CD4-positive, alpha-beta T cell treated with Interferon alpha-2 for 1 hour (primary cell): ENCODE results near the gene MBD3.
"Not testable (repeated sequence)": the region's sequence is repeated elsewhere in the genome, so short reads cannot be mapped to it uniquely, and the experiment has no call there.

Source experiments
- DNase-seq, 2 donors: peaks; one replicate each; pipeline ENCODE4 v3.0.0-alpha.2; 2020 to 2022

The MBD3 gene

DNA sequence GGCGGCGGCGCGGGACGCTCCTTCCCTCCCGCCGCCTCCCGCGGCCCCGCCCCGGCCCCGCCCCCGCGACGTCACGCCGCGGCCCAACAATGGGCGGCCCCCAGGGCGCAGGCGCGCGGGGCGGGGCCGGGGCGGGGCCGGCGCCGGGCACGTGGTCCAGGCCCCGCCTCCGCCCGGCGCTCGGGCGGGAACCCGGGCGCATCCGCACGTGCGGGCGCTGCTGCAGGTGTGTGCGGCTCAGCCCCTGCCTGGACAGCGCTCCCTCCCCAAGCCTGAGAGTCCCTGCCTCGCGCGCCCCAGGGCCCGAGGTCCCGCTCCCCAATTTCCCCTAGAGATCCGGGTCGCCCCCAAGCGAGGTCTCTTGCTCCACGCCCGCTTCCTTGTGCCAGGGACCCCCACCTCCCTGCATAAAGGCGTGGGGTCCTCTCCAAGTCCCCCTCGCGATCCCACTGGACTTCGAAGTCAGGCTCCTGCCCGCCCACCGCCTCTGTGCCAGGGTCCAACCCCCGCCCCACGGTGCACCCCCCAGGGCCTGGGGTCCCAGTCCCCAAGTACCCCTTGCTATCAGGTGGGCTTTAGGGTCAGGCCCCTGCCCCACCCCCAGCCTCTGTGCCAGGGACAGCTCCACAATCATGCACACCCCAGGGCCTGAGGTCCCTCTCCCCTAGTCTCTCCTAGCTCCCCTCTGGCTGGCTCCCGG is 24.2 kb downstream of the MBD3 start, which contains the start of gene MEX3D:
MEX3D (minus strand) TSS at position 6 of the 700 bp plus-strand sequence. CDS start 267 bp downstream, outside the sequence.
- DNase-seq, result peak; percentile 81 to 87

GRCh38 chr19:1567848-1568227 is 24.8 kb downstream of the MBD3 start:
- DNase-seq, result no peak

DNA sequence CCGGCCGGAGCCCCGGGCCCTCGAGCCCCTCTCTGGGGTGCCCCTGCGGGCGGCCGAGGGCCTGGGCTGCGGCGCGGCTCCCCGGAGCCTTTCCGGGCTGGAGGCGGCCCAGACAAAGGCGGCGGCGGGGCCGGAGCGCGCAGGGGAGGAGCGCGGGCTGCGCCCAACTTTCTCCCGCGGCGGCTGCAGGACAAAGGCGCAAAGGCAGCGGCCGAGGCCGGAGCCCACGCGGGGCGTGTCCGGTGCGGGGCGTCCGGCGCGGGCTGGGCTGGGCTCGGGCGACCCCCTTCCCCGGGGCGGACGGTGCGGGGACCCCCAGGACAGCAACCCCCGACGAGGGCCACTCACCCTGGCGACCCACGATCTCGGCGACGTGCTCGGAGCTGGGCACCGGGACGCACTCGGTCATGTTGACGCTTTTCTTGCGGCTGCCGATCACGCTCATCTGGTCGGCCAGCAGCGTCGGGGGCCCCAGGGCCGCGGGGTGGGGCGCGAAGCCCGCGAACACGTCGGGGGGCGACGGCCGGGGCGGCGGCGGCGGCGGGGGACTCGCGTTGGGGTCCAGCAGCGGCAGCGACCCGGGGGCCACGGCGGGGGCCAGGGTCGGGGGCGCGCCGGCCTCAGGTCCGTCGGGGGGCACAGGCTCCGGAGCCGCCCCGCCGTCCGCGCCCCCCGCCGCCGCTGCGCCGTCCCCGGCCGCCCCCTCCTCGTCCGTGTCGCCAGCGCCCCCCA is 25.4 kb downstream of the MBD3 start:
- DNase-seq, result no peak

DNA sequence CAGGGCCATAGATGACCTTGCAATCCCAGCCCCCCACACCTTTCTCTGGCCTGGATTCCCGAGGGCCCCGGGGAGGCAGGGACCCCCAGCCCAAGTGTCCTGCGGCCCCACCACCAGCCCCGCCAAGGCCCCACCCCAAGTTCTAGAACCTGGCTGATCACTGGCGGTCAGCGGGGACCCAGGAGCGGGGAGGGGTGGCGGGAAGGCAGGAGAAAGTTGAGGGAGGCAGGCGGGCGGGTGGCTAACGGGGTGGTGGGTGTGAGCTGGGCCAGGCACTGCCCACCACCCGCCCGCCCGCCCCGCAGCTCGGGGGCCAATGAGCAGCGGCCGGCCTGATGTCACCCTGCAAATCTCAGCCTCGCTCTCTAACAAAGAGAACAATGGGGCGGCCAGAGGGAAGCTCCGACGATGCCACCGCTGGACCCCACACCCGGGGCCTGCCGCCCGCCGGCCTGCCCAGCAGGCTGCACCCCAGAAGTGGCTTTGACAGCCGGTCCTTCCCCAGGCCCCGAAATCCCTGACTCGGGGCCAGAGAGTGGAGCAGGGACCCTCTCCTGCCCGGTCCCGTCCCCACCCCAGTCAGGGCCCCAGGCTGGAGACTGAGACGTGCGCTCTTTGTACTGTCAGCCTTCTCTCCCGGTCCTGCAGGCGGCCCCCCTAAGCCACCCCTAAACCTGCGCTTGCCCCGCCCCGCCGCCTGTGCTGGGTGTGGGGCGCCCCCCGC is 26.1 kb downstream of the MBD3 start:
- no peak for DNase-seq

- no peak for DNase-seq
Observed at GRCh38 chr19:1563251-1563650, 29.4 kb downstream of the MBD3 start.

DNA sequence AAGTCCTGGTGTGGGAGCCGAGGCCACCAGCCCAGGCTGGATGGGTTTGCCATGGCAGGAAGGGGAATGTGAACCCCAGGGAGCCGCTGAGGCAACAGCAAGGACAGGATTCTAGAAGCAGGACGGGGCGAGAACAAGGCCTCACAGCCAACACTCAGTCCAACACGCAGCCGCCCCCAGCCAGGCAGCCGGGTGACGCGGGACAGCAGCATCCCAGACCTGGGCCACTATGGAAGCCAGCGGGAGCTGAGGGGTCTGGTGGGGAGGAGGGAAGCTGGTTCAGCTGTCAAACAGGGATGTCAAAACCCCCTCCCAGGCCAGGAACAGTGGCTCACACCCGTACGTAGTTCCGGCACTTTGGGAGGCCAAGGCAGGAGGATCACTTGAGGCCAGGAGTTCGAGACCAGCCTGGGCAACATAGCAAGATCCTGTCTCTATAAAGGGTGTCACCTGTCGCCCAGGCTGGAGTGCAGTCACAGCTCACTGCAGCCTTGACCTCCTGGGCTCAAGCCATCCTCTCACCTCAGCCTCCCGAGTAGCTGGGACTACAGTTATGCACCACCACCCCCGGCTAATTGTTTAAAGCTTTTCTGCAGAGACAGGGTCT is 31.3 kb downstream of the MBD3 start:
- DNase-seq, result no peak

- no peak for DNase-seq
Observed at GRCh38 chr19:1560286-1560882, 32.3 kb downstream of the MBD3 start.

DNA sequence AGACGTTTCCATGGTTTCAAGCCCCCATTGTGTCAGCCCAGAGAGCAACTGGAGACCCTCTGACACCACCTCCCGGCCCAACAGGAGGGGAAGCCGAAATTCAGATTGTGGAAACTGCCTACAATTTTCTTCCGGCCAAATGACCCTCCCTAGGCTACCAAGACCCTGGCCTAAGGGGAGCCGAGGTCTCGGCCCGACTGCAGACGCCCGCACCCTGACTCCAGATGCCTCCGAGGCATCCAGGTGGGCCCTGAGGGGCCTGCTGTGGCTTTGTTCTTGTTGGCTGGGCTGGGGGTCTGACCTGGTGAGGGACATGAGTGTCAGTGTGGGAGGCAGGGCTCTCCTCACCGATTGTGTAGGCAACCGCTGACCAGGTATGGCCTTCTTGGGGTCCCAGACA is 34.1 kb downstream of the MBD3 start:
- DNase-seq, result no peak

- DNase-seq, result no peak
Observed at GRCh38 chr19:1556390-1557070, 36.1 kb downstream of the MBD3 start.

GRCh38 chr19:1555487-1556389 is 36.9 kb downstream of the MBD3 start:
- DNase-seq, result no peak

GRCh38 chr19:1554968-1555367 is 37.7 kb downstream of the MBD3 start:
- no peak for DNase-seq

DNA sequence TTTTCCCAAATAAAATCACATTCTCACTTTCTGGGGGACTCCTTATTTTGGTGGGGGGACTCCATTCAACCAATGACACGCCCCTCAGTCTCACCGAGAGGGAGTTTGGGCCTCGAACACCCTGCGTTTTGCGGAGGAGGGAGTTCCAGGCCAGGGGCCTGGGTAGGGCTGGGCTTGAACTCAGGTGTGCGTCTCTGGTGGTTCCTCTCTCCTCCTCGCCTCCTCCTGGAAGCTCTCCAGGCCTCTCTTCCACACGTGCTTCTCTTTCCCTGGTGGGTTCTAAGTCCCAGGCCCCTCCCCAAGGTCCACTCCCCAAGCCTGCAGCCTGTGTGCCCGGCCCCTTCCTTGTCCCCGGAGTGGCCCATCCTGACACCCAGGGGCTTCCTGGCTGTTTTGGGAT is 39.2 kb downstream of the MBD3 start:
- DNase-seq, result no peak

DNA sequence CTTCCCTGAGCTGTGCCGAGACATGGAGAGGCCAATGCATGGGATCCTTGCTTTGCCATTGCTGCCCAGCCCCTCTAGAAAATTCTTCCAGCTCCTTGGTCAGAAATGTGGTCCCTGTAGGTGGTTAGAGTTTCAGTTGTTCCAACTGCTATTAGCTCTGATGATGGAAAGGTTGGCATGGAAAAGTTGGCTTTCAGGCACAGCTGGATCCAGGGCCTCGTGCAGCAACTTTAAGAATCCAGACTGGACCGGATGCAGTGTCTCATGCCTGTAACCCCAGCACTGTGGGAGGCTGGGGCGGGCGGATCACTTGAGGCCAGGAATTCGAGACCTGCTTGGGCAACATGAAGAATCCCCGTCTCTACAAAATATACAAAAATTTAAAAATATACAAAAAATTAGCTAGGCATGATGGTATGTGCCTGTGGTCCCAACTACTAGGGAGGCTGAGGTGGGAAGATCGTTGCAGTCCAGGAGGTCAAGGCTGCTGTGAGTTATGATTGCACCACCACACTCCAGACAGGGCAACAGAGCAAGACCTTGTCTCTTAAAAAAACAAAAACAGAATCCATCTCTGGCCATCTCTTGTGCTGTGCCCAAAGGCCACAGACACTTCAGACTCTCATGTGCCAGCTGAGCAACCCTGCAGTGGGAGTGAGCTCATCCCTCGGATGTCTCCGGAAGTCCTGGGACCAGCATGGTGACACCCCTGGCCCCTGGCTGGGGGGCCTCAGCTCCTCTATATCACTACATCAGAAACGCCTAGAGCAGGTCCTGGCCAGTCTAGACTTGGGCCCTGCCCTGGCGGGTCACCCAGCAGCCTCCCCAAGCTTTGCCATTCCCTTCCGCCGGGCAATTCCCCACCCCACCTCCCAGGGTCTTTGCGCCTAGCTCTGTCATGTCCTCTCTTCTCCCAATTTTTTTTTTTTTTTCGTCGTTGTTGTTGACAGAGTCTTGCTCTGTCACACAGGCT is 41.3 kb downstream of the MBD3 start:
- DNase-seq, result no peak

DNA sequence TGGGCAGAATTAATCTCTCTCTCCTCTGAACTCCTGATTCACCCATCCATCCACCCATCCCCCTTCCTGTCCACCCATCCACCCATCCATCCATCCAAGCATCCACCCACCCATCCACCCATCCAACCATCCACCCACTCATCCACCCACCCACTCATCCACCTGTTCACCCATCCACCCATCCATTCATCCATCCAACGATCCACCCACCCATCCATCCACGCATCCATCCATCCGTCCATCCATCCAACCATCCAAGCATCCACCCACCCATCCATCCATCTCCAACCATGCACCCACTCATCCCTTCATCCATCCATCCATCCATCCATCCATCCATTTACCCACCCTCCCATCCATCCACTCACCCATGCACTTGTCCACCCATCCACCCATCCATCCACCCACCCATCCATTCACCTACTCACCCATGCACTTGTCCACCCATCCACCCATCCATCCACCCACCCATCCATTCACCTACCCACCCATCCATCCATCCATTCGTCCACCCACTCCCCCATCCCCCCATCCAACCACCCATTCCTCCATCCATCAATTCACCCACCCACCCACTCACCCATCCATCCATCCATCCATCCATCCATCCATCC is 43.2 kb downstream of the MBD3 start:
- no peak for DNase-seq

- DNase-seq, result no peak
Observed at GRCh38 chr19:1540365-1540925, 52.2 kb downstream of the MBD3 start.

GRCh38 chr19:1539749-1540148 is 52.9 kb downstream of the MBD3 start:
- not testable (repeated sequence) for DNase-seq

- DNase-seq, result no peak
Observed at GRCh38 chr19:1538978-1539377, 53.7 kb downstream of the MBD3 start.

DNA sequence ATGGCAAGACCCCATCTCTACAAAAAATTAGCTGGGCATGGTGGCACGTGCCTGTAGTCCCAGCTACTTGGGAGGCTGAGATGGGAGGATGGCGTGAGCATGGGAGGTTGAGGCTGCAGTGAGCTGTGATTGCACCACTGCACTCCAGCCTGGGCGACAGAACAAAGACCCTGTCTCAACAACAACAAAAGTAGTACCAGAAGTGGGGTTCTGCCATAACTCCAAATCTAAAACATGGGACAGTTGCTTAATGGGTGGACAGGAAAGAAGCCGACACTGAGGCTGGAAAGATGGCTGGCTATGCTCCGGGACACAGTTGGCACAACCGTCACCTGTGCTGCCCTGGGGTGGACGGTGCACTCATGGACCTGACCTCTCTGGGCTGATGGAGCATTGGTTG is 57.0 kb downstream of the MBD3 start:
- DNase-seq, result not testable (repeated sequence)

- no peak for DNase-seq
Observed at GRCh38 chr19:1534972-1535371, 57.7 kb downstream of the MBD3 start.
